NCI-H187 (cell line): ENCODE data around the gene LILRA5.
"Not testable (repeated sequence)": the region's sequence is repeated elsewhere in the genome, so short reads cannot be mapped to it uniquely, and the experiment has no call there.

Experiments used
- DNase-seq, 2 experiments: peaks; one replicate each; lab custom pipeline; 2025; lab: John Stamatoyannopoulos, UW

LILRA5 gene

DNA sequence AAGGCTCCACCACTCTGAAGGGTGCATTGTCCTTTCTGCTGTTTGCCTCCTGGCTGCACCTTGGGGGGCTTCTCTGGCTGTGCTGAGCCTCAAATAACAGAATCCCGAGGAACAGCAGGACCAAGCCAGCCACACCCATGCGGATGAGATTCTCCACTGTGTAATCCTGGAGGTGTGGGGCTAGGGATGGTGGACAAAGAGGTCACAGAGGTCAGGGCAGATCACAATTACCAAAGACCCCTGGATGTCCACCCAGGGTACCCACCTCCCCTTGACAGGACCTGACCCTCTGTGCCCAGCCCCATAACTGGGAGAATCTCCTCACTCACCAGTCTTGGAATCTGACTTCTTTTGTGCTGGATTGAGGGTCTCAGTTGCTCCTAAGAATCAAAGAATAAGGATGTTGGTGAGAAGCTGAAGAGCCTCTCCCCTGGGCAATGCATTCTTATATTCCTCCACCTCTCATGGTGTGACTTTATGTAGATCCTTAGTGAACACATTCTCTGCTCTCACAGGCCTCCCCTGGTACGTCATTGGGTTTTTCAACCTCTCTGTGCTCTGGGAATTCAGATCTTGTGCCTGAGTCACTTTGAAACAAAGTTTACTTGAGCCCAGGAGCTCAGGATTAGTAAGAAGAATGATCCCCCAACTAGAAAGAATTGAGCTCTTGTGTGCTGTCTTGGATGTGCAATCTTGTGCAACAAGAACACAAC, 20.8 kb upstream of the LILRA5 start:
- no peak for DNase-seq

DNA sequence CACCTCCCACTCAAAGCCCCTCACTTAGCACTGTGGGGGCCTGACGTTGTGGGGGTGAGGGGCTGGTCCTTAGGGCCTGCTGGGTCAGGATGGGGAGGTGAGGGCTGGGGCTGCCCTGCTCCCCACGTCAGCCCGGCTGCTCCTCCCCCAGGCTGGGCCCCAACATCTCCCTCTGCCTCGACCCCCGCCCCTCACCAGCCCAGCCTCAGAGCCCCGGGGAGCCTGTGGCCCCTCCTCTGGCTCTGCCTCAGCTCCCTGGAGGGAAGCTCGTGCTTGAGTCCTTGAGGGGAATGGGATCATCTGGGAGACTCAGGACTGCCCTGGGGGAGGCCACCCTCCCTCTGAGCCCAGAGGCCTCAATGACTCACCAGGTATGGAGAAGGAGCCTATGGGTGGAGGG, 19.2 kb upstream of the LILRA5 start:
- DNase-seq = no peak

DNA sequence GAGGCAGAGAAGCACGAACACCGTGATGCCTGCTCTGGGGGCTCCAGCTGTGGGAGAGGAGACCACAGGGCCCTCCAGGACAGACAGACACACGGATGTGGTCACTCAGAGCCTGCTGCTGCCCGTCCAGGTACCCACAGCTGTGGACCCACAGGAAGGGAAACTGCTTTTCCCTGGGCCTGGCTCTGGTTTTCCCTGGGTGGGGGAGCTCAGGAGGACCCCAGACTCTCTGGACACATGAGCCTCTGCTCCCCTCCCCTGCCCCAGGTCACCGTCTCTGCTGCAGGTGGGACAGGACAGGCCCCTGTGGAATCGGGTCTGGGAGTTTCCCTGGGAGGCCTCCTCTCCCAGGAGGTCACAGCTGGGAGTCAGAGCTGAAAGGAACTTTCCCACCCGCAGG, 18.7 kb upstream of the LILRA5 start:
- DNase-seq = no peak

DNA sequence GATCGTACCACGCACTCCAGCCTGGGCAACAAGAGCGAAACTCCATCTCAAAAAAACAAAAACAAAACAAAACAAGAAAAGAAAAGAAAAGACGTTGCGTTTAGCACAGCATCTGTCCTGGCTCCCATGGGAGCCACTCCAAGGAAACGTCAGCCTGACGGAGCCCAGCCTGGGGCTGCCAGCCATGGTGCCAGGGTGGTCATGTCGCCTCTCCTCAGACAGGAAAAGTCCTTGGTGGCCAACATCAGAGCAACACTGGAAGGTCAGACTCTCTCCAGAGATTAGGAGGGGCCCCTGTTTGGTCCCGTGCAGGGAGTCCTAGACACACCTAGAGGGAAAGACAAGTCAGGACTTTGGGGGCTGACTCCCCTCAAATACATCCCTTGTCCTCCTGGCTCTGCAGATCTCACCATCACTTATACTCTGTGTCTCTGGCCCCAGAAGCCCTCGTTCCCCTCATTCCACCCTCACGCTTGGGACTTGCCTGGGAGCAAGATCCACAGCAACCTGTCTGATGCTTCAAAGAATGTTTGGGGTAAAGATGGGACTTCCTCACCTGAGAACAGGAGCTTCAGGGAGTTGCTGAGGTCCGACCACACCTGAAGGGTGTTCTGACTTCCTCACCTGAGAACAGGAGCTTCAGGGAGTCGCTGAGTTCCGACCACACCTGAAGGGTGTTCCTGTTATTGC, 16.7 kb upstream of the LILRA5 start:
- DNase-seq = no peak

DNA sequence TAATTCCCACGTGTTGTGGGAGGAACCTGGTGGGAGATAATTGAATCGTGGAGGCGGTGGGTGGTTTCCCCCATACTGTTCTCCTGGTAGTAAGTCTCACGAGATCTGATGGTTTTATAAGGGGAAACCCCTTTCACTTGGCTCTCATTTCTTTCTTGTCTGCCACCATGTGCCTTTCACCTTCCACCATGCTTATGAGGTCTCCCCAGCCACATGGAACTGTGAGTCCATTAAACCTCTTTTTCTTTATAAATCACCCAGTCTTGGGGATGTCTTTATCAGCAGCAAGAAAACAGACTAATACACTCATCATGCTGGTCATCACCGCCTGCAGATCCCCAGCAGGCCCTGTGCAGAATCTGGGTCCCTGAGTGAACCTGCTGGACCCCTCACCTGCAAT, 15.8 kb upstream of the LILRA5 start:
- DNase-seq = not testable (repeated sequence)

DNA sequence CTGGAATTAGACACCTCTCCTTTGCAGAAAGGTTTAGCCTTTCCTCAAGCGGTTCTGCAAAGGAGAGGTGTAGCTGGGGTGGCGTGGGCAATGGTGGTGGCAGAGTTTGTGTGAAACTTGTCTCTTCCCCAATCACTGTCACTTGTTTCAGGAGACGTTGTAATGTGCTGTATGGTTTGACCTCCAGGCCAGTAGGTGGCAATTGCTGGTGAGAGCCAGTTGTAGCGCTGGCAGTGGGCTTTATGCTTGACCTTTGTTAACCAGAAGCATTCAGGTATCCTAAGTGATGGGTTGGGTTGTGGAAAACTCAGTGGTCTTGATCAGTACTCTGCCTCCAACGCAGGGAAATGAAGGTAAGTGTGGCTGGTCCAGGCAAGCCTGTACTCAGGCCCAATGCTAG, 12.7 kb upstream of the LILRA5 start:
- DNase-seq = no peak

DNA sequence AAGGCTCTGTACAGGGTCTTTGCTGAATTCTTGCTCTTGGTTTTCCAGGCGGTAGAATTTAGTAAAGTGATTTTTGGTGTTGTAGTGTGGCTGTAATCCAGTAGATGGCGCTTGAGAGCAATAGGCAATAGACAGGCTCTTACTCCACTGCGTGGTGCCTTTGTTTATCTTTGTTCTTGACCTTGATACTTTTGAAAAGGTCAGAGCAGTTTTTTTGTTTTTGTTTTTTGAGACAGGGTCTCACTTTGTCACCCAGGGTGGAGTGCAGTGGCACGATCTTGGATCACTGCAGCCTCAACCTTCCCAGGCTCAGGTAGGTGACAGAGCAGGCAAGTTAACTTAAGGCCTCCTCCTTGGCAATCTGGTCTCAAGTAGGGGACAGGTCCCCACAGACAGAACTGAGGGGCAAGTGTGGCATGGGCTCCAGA, 12.2 kb upstream of the LILRA5 start:
- no peak for DNase-seq

DNA sequence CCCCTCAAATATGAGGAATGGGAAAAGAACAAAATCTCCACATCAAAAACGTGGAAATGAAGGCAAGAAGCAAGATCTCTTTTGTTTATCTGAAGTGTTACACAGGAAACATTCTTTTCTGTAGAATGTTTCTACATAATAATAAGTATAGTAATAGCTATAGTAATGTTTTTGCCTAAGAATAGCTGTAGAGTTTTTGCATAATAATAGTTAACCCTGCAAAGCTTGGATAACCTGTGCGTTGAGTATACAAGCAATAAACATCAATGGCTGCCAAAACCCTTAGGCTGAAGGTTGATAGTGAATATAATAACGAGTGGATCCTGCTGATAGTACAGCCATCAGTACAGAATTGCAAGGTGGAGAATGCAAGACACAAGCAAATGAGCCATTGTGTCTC, 11.1 kb upstream of the LILRA5 start:
- DNase-seq = no peak

DNA sequence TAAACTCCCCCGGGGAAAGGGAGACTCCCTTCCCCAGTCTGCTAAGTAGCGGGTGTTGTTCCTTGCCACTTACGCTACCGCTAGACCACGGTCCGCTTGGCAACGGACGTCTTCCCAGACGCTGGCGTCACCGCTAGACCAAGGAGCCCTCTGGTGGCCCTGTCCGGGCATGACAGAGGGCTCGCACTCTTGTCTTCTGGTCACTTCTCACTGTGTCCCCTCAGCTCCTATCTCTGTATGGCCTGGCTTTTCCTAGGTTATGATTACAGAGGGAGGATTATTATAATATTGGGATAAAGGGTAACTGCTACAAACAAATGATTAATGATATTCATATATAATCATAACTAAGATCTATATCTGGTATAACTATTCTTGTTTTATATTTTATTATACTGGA, 10.0 kb upstream of the LILRA5 start:
- not testable (repeated sequence) for DNase-seq

DNA sequence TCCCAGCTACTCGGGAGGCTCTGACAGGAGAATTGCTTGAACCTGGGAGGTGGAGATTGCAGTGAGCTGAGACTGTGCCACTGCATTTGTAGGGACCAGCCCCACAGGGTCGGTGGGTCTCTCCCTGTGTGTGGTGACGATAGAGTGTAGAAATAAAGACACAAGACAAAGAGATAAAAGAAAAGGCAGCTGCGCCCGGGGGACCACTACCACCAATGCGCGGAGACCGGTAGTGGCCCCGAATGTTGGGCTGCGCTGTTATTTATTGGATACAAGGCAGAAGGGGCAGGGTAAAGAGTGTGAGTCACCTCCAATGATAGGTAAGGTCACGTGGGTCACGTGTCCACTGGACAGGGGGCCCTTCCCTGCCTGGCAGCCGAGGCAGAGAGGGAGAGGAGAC, 9.3 kb upstream of the LILRA5 start:
- DNase-seq = not testable (repeated sequence)

DNA sequence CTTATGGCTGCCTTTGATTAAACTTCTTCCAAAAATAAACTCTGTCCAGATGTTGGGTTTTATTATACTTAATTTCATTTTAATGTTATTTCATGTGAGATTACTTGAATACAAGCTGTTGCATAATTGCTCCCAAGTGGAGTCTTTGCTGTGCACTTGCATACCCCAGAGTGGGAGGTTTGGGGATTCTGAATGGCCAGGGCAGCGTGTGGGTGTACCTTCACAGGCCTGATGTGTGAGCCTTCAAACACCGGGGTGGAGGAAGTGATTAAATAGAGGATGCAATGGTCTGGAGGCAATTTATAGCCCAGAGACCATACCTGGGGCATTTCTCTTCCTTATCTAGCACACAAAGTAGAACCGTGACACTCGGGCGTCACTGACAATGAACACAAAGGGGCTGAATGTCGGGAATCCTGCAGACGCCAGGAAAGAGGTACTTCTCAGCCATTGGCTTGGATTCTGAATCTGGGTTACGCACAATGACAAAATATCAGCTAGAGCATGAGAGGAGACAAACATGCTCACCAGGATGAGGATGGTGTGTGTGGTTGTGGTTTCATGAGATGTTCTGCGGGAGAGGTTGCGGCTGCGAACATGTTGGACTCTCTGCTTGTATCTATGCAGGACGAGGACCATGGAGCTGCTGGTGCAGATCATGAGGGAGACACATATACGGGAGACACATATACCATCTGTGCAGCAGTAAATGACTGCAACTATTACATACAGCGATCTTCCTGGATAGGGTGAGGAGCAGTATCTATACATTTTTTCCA, 7.1 kb upstream of the LILRA5 start:
- DNase-seq = no peak

DNA sequence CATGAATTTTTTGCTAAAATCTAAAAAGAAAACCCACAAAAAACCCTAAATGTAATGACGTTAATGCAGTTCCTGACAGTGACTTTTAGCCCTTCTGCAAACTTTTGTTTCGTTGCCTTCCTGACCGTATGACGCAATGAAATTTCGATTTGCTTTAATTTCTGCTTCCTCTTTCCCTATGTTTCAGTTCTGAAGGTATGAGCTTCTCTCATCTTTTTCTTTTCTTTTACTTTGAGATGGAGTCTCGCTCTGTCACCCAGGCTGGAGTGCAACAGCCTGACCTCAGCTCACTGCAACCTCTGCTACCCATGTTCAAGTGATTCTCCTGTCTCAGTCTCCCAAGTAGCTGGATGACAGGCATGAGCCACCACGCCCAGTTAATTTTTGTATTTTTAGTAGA, 6.1 kb upstream of the LILRA5 start:
- no peak for DNase-seq

DNA sequence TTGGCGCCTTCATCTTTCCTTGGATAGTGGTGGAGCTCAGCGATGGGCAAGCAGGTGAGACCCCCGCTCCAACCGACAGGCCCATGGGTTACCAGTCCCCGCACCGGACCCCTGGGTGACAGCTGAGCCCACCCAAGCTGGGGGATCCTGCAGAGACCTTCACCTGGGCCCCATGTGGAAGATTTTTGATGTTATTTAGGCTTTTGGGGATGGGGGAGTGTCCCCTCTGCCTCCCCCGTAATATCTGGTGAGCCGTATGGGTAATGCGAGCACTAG, 4.9 kb upstream of the LILRA5 start:
- DNase-seq = no peak

DNA sequence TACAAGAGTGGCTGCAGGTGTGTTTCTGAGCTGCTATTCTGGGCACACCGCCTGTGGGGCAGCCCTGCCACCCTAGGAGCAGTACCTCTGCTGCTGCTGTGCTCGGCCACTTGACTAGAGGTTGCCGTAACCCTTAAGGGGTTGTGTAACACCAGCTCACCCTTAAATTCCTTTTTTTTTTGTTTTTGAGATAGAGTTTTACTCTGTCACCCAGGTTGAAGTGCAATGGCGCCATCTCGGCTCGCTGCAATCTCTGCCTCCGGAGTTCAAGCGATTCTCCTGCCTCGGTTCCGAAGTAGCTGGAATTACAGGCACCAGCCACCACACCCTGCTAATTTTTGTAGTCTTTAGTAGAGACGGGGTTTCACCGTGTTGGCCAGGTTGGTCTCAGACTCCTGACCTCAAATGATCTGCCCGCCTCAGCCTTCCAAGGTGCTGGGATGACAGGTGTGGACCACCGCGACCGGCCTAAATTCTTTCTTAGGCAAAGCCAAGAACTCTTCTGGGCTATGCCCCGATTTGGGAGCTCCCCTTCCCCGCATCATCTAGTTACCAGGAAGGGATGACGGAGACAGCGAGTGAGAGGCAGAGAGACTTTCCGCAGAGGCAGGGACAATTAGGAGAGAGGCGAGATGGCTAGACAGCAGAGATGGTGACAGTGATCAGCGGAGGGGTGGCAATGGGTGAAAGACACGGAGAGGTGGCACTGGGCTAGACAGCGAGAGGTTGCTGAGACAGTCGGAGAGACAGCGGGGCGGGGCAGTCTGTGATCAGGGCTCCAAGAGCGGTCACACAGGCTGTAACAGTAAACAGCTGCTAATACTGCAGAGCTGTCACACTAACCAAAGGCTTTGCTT, 4.4 kb upstream of the LILRA5 start:
- no peak for DNase-seq

DNA sequence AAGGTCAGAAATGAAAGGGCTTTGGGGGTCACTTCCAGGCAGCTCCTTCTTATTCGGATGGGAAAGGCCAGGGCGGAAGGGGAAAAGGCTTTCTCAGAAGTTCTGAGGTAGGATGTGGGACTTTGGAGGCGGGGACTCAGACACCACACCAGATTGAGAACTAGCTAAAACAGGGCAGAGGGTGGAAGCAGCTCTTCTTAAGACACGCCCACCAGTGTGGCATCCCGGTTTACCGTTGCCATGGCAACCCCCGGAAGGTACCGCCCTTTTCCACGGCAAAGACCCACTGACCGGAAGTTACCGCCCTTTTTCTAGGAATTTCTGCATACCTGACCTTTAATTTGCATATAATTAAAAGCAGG, 3.8 kb upstream of the LILRA5 start:
- DNase-seq = no peak

DNA sequence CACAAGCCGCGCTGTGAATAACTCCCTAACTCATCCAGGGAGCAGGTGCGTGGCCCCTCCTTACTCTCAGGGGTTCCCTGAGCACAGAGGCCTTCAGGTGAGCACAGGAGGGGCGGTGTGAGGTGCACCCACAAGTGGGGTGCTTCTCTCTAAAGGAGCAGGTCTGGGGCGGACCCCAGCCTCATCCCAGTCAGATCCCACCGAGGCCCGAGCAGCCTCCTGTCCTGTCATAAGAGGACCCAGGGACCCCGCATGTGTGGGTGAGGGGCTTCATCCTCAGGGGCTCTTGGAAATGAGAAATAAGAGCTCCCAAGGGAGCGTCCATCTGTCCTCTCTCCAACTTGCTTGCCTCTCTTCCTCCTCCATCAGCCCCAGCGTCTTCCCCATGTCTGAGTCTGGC, 3.0 kb upstream of the LILRA5 start:
- no peak for DNase-seq

DNA sequence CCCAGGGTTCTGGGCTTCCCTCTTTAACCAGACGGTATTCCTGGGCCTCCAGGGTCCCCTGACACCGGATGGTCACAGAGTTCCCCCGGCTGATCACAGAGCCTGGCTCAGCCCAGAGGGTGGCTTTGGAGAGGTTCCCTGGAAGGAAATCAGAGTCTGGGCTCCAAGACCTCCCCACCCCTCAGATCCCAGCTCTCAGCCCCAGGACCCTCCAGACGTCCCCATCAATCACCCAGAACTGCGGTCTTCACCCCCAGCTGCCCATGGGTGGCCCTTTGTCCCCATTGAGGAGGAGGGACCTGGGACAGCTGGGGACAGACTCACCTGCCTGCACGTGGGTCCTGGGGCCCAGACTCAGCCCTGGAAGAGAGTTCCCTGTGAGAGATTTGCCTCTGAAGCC, 955 bp downstream of the LILRA5 start:
- DNase-seq = no peak

DNA sequence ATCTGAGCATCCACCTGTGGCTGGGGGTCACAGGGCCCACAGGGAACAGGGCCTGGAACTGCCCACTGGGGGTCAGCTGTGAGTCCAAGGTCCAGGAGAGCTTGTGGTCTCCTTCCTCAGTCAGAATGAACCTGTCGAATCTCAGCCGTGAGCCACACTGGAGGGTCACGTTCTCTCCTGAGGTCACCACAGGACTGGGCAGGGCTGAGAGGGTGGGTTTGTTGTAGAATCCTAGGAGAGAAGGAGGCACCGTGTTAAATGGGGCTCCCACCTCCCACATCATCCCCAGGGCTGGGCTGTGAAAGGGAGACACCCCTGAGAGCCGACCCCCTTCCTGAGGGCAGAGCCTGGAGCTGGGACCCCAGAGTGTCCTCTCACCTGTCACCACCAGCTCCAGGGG, 1.5 kb downstream of the LILRA5 start:
- DNase-seq = no peak

DNA sequence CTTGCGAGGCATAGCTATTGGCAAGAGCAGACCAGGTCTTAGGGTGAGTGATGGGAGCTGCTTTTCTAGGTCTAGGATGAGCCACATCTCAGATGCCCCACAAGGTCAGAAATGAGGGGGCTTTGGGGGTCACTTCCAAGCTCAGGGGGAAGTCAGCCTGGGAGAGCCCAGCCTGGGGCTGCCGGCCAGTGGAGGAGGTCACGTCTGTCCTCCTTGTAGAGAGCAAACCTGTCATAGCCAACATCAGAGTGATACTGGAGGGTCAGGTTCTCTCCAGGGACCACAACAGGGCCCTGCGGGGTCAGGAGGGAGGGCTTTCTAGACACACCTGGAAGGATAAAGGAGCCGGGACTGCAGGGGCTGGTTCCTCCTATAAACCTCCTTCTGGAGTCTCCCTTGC, 2.4 kb downstream of the LILRA5 start:
- DNase-seq = no peak

DNA sequence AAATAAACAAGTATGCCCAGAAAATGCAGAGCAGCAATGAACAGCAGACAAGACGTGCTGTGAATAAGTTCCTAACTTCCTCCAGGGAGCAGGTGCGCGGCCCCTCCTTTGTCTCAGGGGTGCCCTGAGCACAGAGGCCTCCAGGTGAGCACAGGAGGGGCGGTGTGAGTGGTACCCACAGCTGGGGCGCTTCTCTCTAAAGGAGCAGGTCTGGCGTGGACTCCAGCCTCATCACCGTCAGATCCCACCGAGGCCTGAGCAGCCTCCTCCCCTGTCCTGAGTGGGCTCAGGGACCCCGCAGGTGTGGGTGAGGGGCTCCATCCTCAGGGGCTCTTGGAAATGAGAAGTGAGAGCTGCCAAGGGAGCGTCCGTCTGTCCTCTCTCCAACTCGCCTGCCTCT, 3.2 kb downstream of the LILRA5 start:
- DNase-seq = no peak

DNA sequence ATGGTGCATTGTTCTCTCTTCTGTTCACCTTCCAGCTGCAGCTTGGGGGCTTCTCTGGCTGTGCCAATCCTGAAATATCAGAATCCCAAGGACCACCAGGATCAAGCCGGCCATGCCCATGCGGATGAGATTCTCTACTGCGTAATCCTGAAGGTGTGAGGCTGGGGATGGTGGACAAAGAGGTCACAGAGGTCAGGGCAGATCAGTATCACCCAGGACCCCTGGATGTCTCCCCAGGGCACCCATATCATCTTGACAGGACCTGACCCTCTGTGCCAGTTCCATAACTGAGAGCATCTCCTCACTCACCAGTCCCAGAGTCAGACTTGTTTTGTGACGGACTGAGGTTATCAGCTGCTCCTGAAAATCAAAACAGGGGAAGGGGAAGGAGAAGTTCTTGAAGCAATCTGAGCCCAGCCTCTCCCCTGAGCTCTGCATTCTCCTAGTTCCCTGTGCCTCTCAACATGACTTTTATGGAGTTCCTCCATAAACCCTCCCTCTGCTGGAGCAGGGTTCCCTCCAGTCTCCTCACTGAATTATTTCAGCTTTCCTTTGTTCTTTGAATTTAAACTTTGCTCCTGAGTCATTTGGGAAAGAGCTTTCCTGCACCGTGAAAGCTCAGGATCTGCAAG, 5.5 kb downstream of the LILRA5 start:
- DNase-seq = no peak

DNA sequence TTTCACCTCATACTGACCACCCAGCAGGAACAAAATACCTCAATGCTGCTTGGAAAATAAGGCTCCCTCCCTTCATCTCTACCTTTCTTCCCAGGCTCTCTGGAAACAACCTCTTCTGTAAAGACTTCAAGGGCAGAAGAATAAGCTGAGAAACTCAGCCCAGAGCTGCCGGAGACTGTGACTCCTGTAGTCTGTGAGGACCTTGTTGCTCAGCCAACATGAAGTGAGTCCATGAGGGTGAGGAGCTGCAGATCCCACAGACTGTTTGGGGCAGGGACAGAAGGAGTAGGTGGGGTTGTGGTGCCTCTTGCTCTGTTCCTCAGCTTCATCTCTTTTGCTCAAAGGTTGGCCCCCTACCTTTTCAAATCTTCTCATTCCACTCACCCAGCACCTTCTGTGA, 7.8 kb downstream of the LILRA5 start:
- no peak for DNase-seq
